Measurements from ENCODE around the gene OBSCN.

OBSCN gene

DNA sequence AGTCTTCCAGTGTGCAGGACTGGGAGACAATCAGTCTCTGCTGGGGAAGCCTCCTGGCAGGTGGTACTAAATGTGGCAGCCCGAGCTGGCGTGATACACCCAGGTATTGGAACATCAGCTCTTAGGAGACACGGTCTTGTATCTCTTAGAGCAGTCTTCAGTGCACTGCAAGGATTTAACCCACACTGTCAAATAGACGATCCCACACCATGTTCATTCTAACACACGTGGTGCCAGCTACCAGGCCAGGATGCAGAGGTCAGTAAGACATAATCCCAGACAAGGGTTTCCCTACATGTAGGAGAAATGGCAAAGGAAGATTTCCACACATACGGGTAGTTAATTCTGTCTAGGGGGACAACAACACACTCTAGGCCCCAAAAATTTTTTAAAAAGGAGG is 190.1 kb downstream of the OBSCN start:
- DNase-seq (ENCODE audit: low read depth): no peak
- H3K4me3 ChIP-seq (ENCODE audit: low read length): no peak overlapping the region
- TF ChIP-seq, protein P1, sequence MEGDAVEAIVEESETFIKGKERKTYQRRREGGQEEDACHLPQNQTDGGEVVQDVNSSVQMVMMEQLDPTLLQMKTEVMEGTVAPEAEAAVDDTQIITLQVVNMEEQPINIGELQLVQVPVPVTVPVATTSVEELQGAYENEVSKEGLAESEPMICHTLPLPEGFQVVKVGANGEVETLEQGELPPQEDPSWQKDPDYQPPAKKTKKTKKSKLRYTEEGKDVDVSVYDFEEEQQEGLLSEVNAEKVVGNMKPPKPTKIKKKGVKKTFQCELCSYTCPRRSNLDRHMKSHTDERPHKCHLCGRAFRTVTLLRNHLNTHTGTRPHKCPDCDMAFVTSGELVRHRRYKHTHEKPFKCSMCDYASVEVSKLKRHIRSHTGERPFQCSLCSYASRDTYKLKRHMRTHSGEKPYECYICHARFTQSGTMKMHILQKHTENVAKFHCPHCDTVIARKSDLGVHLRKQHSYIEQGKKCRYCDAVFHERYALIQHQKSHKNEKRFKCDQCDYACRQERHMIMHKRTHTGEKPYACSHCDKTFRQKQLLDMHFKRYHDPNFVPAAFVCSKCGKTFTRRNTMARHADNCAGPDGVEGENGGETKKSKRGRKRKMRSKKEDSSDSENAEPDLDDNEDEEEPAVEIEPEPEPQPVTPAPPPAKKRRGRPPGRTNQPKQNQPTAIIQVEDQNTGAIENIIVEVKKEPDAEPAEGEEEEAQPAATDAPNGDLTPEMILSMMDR (conservative IDR thresholded peaks at IDR 0.05; ENCODE audit: low read depth, low read length): no peak

DNA sequence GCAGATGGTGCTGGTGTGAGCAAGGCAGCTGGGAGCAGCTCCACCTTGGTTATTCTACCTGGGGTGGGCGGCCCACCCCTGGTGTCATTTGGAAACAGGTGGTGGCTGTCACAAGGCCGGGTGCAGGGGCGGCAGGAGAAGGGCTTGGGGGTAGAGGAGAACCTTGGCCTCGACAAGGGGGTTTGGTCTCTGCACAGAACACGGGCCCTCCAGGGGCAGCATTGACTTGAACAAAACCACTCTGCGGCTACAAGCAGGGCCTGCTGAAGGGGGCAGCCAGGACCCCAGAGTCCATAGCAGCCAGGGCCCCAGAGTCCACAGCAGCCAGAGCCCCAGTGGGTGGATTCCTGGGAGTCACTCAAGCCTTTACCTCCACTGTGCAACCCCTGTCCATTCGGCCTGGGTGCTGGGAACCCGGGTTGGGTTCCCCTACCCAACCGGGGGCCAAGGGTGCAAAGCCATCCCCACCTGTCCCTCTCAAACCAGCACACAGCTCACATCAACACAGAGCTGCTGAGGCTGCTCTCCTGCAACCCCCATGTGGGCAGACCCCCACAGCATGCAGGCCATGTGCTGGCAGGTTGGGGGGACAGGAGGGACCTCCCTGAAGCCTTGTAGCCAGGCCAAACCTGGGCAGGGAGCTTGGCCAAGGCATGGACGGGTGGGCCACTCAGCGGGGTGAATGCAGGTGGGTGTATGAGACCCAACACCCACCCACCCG is 191.1 kb downstream of the OBSCN start:
- no peak overlapping the region for H3K4me3 ChIP-seq (ENCODE audit: low read length)
- no peak for DNase-seq (ENCODE audit: low read depth)
- TF ChIP-seq, protein P1 (conservative IDR thresholded peaks at IDR 0.05; ENCODE audit: low read depth, low read length): no peak

DNA sequence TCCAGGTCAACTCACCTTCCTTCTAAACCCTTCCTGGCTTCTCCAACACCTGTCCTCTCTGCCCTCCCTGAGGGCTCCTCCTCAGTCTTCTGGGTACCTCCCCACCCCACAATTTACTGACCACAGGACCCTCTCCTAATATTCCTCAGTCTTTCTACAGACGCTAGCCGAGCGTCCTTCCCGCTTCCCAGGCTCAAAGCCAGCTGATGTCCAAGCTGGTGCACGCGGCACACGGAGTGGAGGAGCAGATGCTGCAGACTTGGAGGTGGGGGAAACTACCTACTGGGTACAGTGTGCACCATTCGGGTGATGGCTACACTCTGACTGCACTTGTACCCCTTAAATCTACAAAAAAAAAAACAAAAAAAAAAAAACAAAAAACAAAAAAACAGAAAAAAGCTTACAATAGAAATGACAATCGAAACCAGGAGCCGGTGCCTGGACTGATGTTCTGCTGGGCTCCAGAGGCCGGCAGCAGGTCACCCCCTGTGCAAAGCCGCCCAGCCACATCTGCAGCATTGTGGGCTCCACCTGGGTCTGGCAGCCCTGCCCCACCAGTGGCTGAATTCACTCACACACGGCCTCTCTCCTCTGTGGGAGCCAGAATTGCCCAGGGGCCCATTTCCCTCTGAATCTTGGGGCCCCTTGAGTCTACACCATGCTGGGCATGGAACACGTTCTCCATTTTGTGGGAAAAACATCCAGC is 191.8 kb downstream of the OBSCN start:
- no peak overlapping the region for H3K4me3 ChIP-seq (ENCODE audit: low read length)
- no peak for DNase-seq (ENCODE audit: low read depth)
- TF ChIP-seq, protein P1 (conservative IDR thresholded peaks at IDR 0.05; ENCODE audit: low read depth, low read length): no peak

- DNase-seq (ENCODE audit: low read depth): no peak
- no peak overlapping the region for H3K4me3 ChIP-seq (ENCODE audit: low read length)
- TF ChIP-seq, protein P1 (conservative IDR thresholded peaks at IDR 0.05; ENCODE audit: low read depth, low read length): no peak
Observed at GRCh38 chr1:228400237-228400651, 192.4 kb downstream of the OBSCN start.

DNA sequence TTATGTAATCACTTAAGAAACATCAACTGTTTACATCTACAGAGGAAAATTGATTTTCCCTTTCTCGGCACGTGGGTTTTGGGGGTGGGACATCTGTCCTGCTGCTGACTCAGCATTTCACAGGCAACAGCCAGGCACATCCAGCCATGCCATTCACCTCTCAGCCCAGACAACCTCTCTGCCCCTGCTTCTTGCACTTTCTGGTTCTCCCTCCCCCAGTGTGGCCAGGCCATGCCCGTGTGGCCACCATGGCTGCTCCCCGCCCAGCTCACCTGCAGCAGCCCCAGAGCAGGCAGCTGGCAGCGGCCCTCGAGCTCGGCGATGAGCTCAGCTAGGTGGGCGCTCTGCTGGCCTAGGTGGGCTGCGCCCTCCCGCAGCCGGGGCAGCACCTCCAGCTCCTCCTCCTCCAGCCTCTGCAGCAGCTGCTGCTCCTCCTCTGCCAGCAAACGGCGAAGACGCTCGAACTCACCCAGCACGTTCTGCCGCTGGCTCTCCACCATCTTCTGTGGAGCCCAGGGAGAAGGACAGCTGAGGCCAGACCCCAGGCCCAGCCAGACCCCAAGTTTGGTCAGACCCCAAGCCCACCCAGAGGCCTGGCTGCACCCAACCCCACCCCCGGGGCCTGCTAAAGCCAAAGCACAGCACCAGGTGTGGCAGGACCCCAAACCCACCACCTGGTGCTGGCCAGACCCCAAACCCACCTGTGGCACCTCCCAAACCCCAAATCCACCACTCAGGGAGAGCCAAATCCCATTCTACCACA is 193.0 kb downstream of the OBSCN start:
- H3K4me3 ChIP-seq (ENCODE audit: low read length): no peak overlapping the region
- TF ChIP-seq, protein P1 (conservative IDR thresholded peaks at IDR 0.05; ENCODE audit: low read depth, low read length): no peak
- no peak for DNase-seq (ENCODE audit: low read depth)

DNA sequence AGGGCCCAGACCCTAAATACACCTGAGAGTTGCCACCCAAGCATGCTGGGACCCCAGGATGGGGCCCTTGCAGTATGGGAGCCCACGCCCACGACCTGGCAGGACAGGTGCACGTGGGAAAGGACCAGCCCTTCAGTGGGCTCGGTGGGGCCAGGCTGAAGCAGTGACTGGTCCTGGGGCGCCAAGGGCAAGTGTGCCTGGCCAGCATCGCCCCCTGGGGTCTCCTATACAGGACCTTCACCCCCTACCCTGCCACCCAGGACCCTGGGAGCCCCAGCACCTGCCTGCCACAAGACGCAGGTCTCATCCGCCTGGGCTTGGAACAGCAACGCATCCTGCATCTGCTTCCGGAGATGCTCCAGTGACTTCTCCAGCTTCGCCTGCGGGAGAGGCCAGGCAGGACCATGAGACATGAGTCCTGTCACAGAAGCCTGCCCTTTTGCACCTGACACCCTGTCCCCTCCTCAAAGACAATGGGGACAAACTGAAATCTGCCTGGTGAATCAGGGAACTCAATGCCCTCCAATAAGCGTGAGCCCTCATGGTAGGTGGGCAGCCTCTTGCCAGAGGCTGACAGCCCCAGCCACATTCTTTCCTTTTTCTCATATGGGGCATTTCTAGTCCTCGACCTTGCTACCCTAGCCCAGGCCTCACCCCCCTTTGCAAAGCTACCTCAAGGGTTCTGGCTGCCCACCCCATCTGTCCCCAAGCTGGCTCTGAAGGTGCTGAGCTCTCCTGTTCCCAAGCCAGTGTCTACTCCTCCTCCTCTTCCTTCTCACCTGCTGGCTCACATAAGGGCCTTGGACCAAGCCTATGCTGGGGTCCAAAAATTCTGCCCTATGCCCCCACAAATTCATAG is 194.2 kb downstream of the OBSCN start:
- H3K4me3 ChIP-seq (ENCODE audit: low read length): no peak overlapping the region

More for the DNA sequence above, 194.2 kb downstream of the OBSCN start:
- TF ChIP-seq, protein P1 (conservative IDR thresholded peaks at IDR 0.05; ENCODE audit: low read depth, low read length): no peak
- no peak for DNase-seq (ENCODE audit: low read depth)

Data from retinal pigment epithelial cell (primary cell).